CD4-positive, alpha-beta T cell treated with Interferon gamma for 1 hour (primary cell): ENCODE measurements around the gene SRD5A2.

Experiments
- DNase-seq: peaks from one replicate; pipeline ENCODE4 v3.0.0-alpha.2; 2020

SRD5A2 gene

GRCh38 chr2:31580321-31581117 lies at the start of gene SRD5A2:
Gene SRD5A2, minus strand, starts transcription at chr2:31580938. Its CDS starts 38 bp downstream, at chr2:31580900.
- DNase-seq = no peak

DNA sequence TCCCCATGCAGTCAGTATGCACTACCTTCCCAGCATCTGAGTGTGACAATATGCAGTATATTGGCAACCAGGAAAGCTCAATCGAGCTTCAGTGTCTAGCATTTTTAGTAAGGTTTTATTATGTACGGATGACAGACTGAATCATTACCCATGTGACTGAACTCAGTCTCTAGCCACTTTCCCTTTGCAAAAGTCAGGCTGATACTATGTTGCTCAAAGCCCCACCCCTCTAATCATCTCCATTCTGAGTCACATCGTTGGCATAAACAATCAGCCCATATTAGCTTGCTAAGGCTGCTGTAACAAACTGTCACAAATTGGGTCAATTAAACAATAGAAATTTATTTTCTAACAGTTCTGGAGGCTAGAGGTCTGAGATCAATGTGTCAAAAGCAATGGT lies 25.8 kb upstream of the SRD5A2 start:
- DNase-seq = no peak

GRCh38 chr2:31598694-31599093 lies 18.0 kb upstream of the SRD5A2 start:
- no peak for DNase-seq

- DNase-seq = no peak
Observed at GRCh38 chr2:31586230-31586629, 5.5 kb upstream of the SRD5A2 start.

GRCh38 chr2:31581124-31581795 lies 522 bp upstream of the SRD5A2 start:
- DNase-seq = no peak

DNA sequence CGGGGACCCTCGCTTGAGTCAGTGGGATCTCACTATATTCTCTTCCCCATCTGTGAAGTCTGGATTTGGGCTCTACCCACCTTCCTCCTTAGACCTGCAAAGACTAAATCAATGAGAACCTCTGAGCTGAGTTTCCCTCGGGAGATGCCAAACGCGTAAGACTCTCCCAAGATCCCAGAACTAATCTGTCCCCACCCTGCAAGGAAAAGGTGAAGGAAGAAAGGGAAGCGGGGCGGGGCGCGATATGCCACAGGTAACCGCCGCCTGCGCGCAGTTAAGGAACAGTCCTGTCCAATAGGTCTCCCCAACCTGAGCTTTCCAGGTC lies 780 bp downstream of the SRD5A2 start:
- no peak for DNase-seq

- DNase-seq = no peak
Observed at GRCh38 chr2:31578316-31578715, 2.4 kb downstream of the SRD5A2 start.

GRCh38 chr2:31577143-31577542 lies 3.6 kb downstream of the SRD5A2 start:
- no peak for DNase-seq

GRCh38 chr2:31568585-31569201 lies 12.0 kb downstream of the SRD5A2 start:
- DNase-seq = no peak

GRCh38 chr2:31567679-31568078 lies 13.1 kb downstream of the SRD5A2 start:
- DNase-seq = no peak

DNA sequence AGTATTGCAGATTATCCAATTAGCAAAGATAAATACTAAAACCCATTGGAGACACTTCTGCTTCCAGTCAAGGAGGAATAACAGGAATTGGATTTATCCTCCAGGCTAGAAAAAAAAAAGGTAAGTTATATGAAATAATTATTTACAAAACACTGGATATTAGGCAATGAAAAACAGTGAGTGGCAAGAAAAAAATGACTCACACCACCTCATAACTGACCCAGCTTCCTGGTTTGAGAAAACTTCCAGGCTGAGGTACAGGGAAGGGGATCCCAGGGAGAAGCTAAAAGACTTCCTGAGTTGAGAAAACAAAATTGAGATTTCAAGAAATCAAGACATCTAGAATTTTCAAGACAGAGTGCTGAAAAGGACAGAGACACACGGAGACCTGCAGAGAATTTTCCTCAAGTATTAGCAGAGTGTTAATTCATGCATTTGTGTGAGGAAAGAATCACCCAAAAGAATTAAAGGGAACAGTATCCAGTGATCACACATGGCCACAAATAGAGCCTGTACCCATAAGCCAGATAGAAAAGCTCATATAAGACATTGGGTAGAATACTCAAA lies 17.4 kb downstream of the SRD5A2 start:
- DNase-seq = no peak

GRCh38 chr2:31561823-31562222 lies 18.9 kb downstream of the SRD5A2 start:
- DNase-seq = no peak

- no peak for DNase-seq
Observed at GRCh38 chr2:31558401-31559295, 22.1 kb downstream of the SRD5A2 start.

- no peak for DNase-seq
Observed at GRCh38 chr2:31556940-31557339, 23.8 kb downstream of the SRD5A2 start.

DNA sequence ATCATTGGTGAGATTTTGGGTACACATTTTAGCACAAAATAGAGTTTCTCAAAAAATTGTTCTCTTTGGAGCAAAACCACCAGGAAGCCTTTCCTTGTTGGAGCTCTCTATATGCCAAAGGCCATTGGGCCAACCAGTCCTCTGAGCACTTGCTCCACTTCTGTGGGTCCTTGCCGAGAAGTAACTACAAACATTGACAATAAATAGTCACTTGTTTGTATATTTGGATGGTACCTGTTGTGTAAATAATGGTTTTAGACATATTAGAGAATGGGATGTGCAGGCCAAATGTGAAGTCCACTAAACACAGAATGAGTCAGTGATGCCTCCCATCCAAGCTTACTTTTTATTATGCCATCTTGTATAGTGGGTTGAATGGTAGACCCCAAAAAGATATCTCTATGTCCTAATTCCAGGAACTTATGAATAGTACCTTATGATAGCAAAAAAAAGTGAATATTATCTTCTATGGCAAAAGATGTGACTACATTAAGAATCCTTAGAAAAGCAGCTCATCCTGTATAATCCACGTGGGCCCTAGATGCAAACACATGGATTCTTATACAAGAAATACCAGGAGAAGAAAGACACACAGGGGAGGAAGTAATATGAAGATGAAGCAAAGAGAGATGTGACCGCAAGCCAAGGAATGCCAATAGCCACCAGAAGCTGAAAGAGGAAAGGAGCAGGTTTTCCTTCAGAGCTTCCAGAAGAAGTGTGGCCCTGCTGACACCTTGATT lies 24.6 kb downstream of the SRD5A2 start:
- DNase-seq = no peak

GRCh38 chr2:31553362-31553761 lies 27.4 kb downstream of the SRD5A2 start:
- no peak for DNase-seq

DNA sequence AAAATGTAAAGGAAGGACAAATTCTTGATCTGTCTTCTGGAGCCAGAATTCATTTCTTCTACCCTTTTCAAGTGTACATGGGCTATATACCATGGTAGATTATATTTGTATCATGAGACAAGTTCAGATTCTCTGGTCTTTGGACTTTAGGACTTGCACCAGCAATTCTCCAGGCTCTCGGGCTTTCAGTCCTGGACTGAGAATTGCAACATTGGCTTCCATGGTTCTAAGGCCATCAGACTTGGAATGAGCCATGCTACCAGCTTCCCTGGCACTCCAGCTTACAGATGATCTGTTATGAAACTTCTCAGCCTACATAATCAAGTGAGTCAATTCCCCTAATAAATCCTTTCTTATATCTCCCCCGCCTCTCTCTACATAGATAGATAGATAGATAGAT lies 33.3 kb downstream of the SRD5A2 start:
- DNase-seq = no peak

DNA sequence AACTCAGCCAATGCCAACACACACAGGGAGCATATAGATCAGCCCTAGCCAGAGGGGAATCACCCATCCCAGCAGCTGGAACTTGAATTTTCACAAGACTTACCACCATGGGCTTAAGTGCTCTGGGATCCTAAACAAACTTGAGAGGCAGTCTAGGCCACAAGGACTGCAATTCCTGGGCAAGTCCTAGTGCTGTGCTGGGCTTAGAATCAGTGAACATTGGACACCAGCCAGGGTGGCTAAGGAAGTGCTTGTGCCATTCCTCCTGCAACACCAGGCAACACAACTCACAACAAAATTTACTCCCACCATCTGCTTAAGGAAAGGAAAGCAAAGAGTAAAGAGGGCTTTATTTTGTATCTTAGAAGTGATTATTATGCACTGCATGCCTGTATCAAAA lies 38.9 kb downstream of the SRD5A2 start:
- DNase-seq = no peak

- no peak for DNase-seq
Observed at GRCh38 chr2:31539505-31539904, 41.2 kb downstream of the SRD5A2 start.

- DNase-seq = no peak
Observed at GRCh38 chr2:31535768-31536167, 45.0 kb downstream of the SRD5A2 start.

- no peak for DNase-seq
Observed at GRCh38 chr2:31534636-31535035, 46.1 kb downstream of the SRD5A2 start.

DNA sequence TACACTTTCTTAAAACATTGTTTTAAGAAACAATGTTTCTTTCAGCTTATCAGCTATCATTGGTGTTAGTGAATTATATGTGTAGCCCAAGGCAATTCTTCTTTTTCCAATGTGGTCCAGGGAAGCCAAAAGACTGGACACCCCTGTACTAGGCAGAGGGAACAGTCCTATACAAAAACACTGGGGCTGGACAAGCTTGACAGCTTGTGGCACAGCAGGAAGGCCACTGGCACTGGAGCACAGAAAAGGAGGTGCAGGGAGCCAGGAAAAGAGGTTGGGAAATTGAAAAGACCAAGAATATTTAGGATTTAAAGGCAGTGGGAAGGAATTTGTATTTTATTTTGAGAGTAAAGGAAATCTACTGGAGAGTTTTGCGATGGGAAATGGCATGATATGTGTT lies 47.7 kb downstream of the SRD5A2 start:
- DNase-seq = no peak
